ENCODE data around the gene PLEKHB1. TPM values are rescaled to one million over a fixed set of nuclear protein-coding genes. Genes with fewer than 3 reads are reported as not detected.
"Not testable (repeated sequence)": the region's sequence is repeated elsewhere in the genome, so short reads cannot be mapped to it uniquely, and the experiment has no call there.

PLEKHB1 gene
- polyA plus RNA-seq, 3 donors, result 0.05 to 0.88 (median 0.25) TPM

DNA sequence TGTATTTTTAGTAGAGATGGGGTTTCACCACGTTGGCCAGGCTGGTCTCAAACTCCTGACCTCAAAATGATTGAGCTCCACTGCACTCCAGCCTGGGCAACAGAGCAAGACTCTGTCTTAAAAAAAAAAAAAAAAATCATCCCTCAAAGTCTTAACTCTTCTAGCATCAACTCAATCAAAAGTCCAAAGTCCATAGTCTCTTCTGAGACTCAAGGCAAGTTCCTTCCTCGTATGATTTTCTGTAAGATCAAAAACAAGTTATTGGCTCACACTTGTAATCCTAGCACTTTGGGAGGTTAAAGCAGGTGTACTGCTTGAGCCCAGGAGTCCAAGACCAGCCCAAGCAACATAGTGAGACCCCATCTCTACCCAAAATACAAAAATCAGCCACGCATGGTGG is 24.4 kb downstream of the PLEKHB1 start:
- Mint-ChIP-seq H3K27ac (no peak overlapping the region), H3K36me3 (peaks cover 7 to 10% of the 10 kb centered on the region in 2 donors), H3K4me3 (no peak overlapping the region), H3K9me3 (peaks cover 0 to 4% (median 0%) of the 10 kb centered on the region in 7 donors), H3K4me1 (peaks cover 3% of the 10 kb centered on the region), H3K27me3 (ENCODE audit: low read depth in 3 of 3) (no peaks in the 10 kb centered on the region)
- H2AFZ ChIP-seq (ENCODE audit: insufficient read depth, low read depth, low read length, poor library complexity, severe bottlenecking), result no peak overlapping the region
- no peak overlapping the region for H3K4me3 ChIP-seq (replicated peaks in 1 of 3; ENCODE audit: low read depth in 2 of 3, low read length in 3 of 3)
- no peaks in the 10 kb centered on the region for H3K9me3 ChIP-seq (replicated peaks in 1 of 2; ENCODE audit: control insufficient read depth in 1 of 2, insufficient read depth in 1 of 2, low read length in 2 of 2)
- H3K36me3 ChIP-seq (replicated peaks in 1 of 2; ENCODE audit: control insufficient read depth in 1 of 2, insufficient read depth in 2 of 2, low read length in 2 of 2), result peaks cover 0 to 6% of the 10 kb centered on the region in 2 donors
- H3K79me2 ChIP-seq (ENCODE audit: insufficient read depth, low read length), result no peaks in the 10 kb centered on the region
- DNase-seq, result no peak
- WGBS (ENCODE audit: insufficient coverage), result 100% methylated on average over 1 of the region's 3 CpGs
- intact Hi-C loops (cut with micrococcal nuclease), result no loop called here
- H3K4me2 ChIP-seq (replicated peaks; ENCODE audit: extremely low read depth, low read length, poor library complexity, severe bottlenecking), result no peak overlapping the region
- no peaks in the 10 kb centered on the region for H4K20me1 ChIP-seq (ENCODE audit: insufficient read depth, low read length)
- no peak overlapping the region for H3K9ac ChIP-seq (ENCODE audit: insufficient read depth, low read length, poor library complexity, severe bottlenecking)
- no peak overlapping the region for H3K27ac ChIP-seq (ENCODE audit: low read depth in 1 of 2, low read length in 2 of 2)
- no peaks in the 10 kb centered on the region for H3K4me1 ChIP-seq (ENCODE audit: control insufficient read depth in 1 of 2, insufficient read depth in 2 of 2, low read length in 2 of 2)
- no peaks in the 10 kb centered on the region for H3K27me3 ChIP-seq (ENCODE audit: control insufficient read depth in 2 of 2, insufficient read depth in 2 of 2, low read length in 2 of 2)
- TF ChIP-seq, protein P1, sequence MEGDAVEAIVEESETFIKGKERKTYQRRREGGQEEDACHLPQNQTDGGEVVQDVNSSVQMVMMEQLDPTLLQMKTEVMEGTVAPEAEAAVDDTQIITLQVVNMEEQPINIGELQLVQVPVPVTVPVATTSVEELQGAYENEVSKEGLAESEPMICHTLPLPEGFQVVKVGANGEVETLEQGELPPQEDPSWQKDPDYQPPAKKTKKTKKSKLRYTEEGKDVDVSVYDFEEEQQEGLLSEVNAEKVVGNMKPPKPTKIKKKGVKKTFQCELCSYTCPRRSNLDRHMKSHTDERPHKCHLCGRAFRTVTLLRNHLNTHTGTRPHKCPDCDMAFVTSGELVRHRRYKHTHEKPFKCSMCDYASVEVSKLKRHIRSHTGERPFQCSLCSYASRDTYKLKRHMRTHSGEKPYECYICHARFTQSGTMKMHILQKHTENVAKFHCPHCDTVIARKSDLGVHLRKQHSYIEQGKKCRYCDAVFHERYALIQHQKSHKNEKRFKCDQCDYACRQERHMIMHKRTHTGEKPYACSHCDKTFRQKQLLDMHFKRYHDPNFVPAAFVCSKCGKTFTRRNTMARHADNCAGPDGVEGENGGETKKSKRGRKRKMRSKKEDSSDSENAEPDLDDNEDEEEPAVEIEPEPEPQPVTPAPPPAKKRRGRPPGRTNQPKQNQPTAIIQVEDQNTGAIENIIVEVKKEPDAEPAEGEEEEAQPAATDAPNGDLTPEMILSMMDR (IDR thresholded peaks at IDR 0.05), result no peak

DNA sequence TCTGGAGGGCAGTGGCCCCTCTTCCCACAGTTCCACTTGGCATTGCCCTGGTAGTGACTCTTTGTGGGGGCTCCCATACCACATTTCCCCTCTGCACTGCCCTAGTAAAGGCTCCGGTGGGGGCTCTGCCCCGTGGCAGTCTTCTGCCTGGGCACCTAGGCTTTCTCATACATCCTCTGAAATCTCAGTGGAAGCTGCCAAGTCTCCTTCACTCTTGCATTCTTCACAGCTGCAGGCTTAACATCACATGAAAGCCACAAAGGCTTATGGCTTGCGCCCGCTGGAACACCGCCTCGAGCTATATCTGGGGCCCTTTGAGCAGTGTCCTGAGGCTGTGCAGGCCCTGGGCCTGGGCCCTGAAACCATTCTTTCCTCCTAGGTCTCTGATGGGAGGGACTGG is 25.3 kb downstream of the PLEKHB1 start:
- 96% methylated on average over 6 of the region's 6 CpGs for WGBS (ENCODE audit: insufficient coverage)
- no peaks in the 10 kb centered on the region for H3K9me3 ChIP-seq (replicated peaks in 1 of 2; ENCODE audit: control insufficient read depth in 1 of 2, insufficient read depth in 1 of 2, low read length in 2 of 2)
- Mint-ChIP-seq H3K9me3 (peaks cover 0 to 4% (median 0%) of the 10 kb centered on the region in 7 donors), H3K36me3 (peaks cover 12 to 16% of the 10 kb centered on the region in 2 donors), H3K4me1 (peaks cover 3% of the 10 kb centered on the region), H3K27ac (no peak overlapping the region), H3K4me3 (no peak overlapping the region), H3K27me3 (ENCODE audit: low read depth in 3 of 3) (no peaks in the 10 kb centered on the region)
- H3K4me3 ChIP-seq (replicated peaks in 1 of 3; ENCODE audit: low read depth in 2 of 3, low read length in 3 of 3), result no peak overlapping the region
- no peaks in the 10 kb centered on the region for H3K4me1 ChIP-seq (ENCODE audit: control insufficient read depth in 1 of 2, insufficient read depth in 2 of 2, low read length in 2 of 2)
- DNase-seq, result no peak
- no peak overlapping the region for H3K9ac ChIP-seq (ENCODE audit: insufficient read depth, low read length, poor library complexity, severe bottlenecking)
- H3K27ac ChIP-seq (ENCODE audit: low read depth in 1 of 2, low read length in 2 of 2), result no peak overlapping the region
- no peaks in the 10 kb centered on the region for H3K79me2 ChIP-seq (ENCODE audit: insufficient read depth, low read length)
- TF ChIP-seq, protein P1 (IDR thresholded peaks at IDR 0.05), result no peak
- H4K20me1 ChIP-seq (ENCODE audit: insufficient read depth, low read length), result no peaks in the 10 kb centered on the region
- intact Hi-C loops (cut with micrococcal nuclease), result no loop called here
- peaks cover 0 to 11% of the 10 kb centered on the region in 2 donors for H3K36me3 ChIP-seq (replicated peaks in 1 of 2; ENCODE audit: control insufficient read depth in 1 of 2, insufficient read depth in 2 of 2, low read length in 2 of 2)
- H3K4me2 ChIP-seq (replicated peaks; ENCODE audit: extremely low read depth, low read length, poor library complexity, severe bottlenecking), result no peak overlapping the region
- H2AFZ ChIP-seq (ENCODE audit: insufficient read depth, low read depth, low read length, poor library complexity, severe bottlenecking), result no peak overlapping the region
- no peaks in the 10 kb centered on the region for H3K27me3 ChIP-seq (ENCODE audit: control insufficient read depth in 2 of 2, insufficient read depth in 2 of 2, low read length in 2 of 2)

DNA sequence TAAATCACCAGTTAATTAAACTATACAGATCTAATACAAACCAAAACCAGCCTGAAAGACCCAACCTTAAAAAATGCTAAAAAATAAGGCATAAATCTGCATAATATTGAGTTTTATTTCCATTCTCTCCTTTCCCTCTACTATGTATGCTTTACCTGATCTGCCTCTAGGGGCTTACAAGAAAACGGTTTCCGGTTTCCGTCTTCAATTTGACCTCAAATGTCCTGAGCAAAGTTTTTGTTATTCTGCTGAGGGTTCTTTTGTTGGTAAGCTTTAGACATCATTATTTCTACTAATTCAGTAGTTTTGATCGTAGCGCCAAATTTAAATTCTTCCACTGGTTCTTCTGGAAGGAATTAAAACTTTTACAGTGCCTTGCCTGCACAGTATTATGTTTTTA is 30.2 kb downstream of the PLEKHB1 start:
- H3K4me1 ChIP-seq (ENCODE audit: control insufficient read depth in 1 of 2, insufficient read depth in 2 of 2, low read length in 2 of 2); H4K20me1 ChIP-seq (ENCODE audit: insufficient read depth, low read length); intact Hi-C loops (cut with micrococcal nuclease); H3K27me3 ChIP-seq (ENCODE audit: control insufficient read depth in 2 of 2, insufficient read depth in 2 of 2, low read length in 2 of 2); H3K4me3 Mint-ChIP-seq; H3K9me3 Mint-ChIP-seq; H3K27ac ChIP-seq (ENCODE audit: low read depth in 1 of 2, low read length in 2 of 2); H2AFZ ChIP-seq (ENCODE audit: insufficient read depth, low read depth, low read length, poor library complexity, severe bottlenecking); DNase-seq; H3K4me3 ChIP-seq (replicated peaks in 1 of 3; ENCODE audit: low read depth in 2 of 3, low read length in 3 of 3); H3K9ac ChIP-seq (ENCODE audit: insufficient read depth, low read length, poor library complexity, severe bottlenecking); H3K9me3 ChIP-seq (replicated peaks in 1 of 2; ENCODE audit: control insufficient read depth in 1 of 2, insufficient read depth in 1 of 2, low read length in 2 of 2); H3K27me3 Mint-ChIP-seq (ENCODE audit: low read depth in 3 of 3); H3K79me2 ChIP-seq (ENCODE audit: insufficient read depth, low read length); H3K27ac Mint-ChIP-seq; H3K4me1 Mint-ChIP-seq; H3K4me2 ChIP-seq (replicated peaks; ENCODE audit: extremely low read depth, low read length, poor library complexity, severe bottlenecking): not testable (repeated sequence)
- H3K36me3 ChIP-seq (replicated peaks in 1 of 2; ENCODE audit: control insufficient read depth in 1 of 2, insufficient read depth in 2 of 2, low read length in 2 of 2), result peaks cover 23 to 51% of the 10 kb centered on the region in 2 donors
- WGBS (ENCODE audit: insufficient coverage), result no CpG with 5 or more reads among the region's 5 CpGs
- H3K36me3 Mint-ChIP-seq, result peaks cover 42 to 48% of the 10 kb centered on the region in 2 donors

Data from CD14-positive monocyte (primary cell).